ENCODE measurements around the gene ESYT3.
"Not testable (repeated sequence)": the region's sequence is repeated elsewhere in the genome, so short reads cannot be mapped to it uniquely, and the experiment has no call there.

ESYT3 gene

GRCh38 chr3:138463724-138464490 lies 29.5 kb downstream of the ESYT3 start:
- DNase-seq, result no peak

DNA sequence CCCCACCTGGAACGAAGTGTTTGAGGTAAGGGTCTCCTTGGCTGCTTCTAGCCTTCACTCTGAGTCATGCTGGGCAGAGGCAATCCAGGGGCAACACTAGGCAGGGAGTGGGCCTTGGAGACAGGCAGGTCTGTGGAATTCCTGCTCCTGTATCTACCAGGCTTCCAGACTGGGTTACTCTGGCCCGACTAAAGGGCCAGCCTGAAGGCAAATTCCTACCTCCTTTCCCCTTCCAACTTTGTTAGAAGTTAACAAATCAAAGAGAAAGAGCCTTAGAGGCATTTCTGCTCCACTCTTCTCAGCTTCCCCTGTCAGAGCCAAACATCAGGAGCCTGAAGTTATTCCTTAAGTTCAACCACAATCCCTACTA lies 30.1 kb downstream of the ESYT3 start:
- no peak for DNase-seq

DNA sequence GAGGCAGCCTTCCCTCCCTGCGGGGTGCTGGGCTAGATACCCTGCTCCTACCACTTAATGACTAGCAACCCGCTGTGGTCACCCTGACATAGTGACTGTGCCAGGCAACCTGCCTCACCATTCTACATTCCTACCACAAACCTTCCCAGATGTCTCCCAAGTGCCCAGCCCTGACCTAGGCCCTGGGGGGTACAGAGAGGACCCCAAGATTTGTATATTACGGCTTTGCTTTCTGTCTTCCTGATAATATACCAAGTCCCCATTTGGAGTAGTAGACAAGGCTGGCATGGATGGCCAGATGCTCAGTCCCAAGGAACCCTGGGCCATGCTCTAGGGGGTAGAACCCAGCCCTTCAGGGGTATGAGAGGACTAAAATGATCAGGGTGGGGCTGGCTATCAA lies 31.0 kb downstream of the ESYT3 start:
- no peak for DNase-seq

- DNase-seq, result peak; percentile 25
These were observed 31.5 kb downstream of the ESYT3 start for GRCh38 chr3:138465925-138466324.

DNA sequence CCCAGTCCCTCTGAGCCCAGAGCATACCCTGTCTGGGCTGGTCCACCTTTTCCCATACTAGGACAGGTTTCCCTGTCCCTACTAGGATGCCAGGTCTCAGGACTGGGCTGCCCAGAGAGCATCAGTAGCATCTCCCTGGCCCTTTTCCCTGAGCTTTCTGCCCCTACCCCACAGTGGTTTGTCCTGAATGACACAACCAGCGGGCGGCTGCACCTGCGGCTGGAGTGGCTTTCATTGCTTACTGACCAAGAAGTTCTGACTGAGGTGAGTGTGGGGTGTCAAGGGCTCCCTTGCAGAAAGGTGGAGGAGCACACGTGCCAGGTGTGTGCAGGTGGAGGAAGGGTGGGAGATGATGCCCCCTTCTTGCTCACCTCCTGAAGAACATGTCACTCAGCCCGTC lies 33.5 kb downstream of the ESYT3 start:
- DNase-seq, result no peak

- no peak for DNase-seq
These were observed 34.0 kb downstream of the ESYT3 start for GRCh38 chr3:138468451-138468850.

- DNase-seq, result peak; percentile 7
These were observed 34.5 kb downstream of the ESYT3 start for GRCh38 chr3:138468886-138469285.

- DNase-seq, result peak; percentile 95
These were observed 35.5 kb downstream of the ESYT3 start for GRCh38 chr3:138469874-138470273.

DNA sequence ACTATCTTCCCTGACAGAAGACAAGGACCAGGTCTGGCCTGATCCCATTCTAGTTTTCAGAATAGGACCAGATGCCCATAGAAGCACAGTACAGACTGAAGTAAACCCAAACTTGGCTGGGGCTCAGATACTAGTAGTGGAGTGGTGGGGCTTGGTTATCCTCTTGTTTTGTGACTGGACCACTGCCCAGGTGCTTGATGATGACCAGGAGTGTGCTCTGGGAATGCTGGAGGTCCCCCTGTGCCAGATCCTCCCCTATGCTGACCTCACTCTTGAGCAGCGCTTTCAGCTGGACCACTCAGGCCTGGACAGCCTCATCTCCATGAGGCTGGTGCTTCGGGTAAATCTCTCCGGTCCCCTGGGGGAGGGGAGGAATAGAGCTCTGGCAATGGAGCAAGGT lies 36.3 kb downstream of the ESYT3 start:
- DNase-seq, result no peak

DNA sequence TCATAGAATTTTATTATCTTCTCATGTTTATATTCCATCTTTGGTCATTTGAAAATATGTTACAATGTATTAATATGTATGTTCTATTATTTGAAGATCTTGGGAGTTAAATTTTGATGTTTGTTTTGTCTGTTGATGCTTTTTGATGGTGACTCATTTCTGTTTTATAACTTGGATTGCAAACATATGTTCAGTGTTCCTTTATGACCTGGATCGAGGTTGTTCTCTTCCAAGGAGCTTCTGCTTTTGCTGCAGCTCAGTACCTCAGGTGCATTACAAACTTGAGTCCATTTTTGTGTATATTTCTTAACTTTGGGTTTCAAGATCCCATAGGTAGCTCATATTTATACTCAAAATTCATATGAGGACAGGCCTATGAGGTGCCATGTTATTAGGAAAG lies 37.1 kb downstream of the ESYT3 start:
- DNase-seq, result no peak

GRCh38 chr3:138472141-138472825 lies 37.9 kb downstream of the ESYT3 start:
- no peak for DNase-seq

- DNase-seq, result no peak
These were observed 39.0 kb downstream of the ESYT3 start for GRCh38 chr3:138473391-138473790.

GRCh38 chr3:138474163-138474562 lies 39.7 kb downstream of the ESYT3 start:
- DNase-seq, result peak; percentile 98

DNA sequence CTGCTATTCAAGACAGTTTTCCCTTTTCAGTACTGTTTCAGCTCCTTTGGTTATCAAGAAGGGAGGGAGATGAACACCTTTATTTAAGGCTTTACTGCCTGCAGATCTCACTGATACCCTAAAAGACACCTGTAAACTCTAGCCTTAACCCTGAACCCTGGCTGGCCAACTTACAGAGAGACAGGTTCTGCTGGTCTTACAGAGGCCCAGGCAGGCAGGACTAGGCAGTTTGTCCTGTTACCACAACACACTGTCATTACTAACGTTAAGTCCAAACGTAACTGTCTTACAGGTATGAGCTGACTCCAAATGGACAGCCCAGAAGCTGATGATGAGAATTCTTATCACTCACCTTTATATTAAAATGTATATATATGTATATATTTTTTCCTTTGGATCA lies 42.1 kb downstream of the ESYT3 start:
- no peak for DNase-seq

- DNase-seq, result no peak
These were observed 42.7 kb downstream of the ESYT3 start for GRCh38 chr3:138477120-138477519.

DNA sequence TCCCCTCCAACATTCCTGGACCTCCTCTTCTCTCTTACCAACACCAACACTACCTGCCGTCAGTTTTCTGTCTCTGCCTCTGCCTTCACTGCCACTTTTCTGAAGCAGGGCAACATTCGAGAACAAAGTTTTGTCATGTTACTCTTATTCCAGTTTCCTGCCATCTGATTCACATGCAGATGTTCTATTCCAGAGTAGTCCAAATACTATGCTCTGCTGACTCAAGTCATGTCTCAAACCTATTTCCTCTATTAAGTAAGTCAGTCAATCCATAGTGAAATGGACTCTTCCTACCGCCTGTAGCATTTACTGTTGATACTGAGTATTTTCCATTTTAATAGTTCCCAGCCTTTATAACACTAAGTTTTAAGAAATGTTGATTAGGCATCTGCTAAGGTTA lies 43.4 kb downstream of the ESYT3 start:
- no peak for DNase-seq

DNA sequence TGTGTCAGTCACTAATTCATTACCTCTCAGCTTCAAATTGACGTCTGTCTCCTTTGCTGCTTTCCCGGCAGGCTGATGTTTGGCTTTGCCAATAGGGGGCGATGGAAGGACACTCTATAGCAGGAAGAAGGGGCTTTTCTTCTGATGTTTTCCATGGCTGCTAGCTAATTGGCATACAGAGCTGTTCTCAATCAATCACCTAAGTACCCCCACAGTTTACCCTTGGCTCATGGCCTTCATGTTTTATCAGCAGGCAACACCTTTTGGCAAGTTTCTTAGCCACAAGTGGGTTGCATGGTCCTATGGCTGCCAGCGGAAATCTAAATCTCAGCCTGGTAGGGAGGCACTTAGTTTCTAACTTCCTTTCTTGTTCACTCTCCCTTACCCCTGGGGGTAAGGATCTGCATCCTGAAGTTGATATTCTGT lies 45.0 kb downstream of the ESYT3 start:
- peak; percentile 45 for DNase-seq

- DNase-seq, result not testable (repeated sequence)
These were observed 50.3 kb downstream of the ESYT3 start for GRCh38 chr3:138484672-138485071.

GRCh38 chr3:138486580-138486979 lies 52.2 kb downstream of the ESYT3 start:
- DNase-seq, result not testable (repeated sequence)

DNA sequence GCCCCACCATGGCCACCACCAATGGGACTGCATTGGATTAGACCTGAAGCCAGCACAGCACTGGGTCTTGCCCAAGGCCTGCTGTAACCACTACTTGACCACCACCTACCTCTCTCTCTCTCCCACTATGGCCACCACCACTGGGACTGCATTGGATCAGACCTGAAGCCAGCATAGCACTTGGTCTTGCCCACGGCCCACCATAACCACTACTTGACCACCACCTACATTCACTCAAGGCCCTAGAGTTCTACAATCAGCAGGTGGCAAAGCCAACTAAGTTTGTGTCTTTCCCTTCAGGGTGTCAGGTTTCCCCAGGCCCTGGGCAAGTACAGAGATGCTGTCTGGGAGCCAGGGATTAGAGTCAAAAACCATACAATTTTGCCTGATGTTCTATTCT lies 57.6 kb downstream of the ESYT3 start:
- DNase-seq, result no peak

DNA sequence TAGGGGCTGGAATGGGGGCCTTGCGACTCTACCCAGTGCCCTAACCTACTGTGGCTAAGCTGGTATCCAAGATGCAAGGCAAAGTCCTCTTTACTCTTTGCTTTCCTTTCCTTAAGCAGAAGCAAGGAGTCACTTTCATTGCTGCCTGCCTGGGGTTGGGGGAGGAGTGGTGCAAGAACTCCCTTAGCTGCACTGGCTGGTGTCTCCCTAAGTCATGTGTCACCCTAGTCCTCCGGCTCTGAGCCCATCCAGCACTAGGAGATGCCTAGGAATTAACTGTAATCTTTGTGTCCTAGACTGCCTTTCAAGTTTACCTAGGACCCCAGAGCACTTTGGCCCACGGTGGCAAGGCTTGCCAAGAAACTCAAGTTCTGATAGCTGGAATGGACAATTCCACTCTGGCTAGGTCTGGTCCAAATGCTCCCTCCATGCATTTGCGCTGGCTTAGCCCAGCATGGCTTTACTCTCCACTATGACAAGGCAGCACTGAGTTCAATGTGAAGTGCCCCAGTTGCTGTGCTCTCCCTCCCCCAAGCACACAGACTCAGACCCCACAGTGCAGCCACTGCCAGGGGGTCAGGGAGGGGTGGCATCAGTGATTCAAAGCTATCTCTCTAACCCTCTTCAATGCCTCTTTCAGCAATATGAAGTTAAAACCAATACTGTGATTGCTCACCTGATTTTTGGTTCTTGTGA lies 58.7 kb downstream of the ESYT3 start:
- no peak for DNase-seq

- DNase-seq, result no peak
These were observed 59.6 kb downstream of the ESYT3 start for GRCh38 chr3:138493804-138494606.

DNA sequence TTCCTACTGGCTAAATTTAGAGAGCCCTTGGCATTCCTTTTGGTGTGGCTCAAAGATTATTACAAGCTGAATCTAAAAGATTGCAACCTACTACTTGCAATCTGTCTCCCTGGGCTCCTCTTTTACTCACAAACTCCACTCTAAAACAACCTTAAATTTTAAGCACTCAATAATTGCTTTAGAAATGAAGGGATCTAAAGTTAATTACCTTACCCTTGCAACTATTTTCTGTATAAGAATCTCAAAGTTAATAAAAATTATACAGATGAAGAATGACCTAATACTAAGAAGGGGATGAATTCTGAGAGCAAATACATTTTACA lies 60.2 kb downstream of the ESYT3 start:
- no peak for DNase-seq

Measured in DMS79 treated with DMSO at 0.1 percent for 48 hours (cell line).